ENCODE measurements around the gene GAGE10. TPM values are rescaled to one million over a fixed set of nuclear protein-coding genes. Genes with fewer than 3 reads are reported as not detected.

GAGE10 gene
- total and polyA plus RNA-seq, 2 experiments from 2014 or later, result not detected

DNA sequence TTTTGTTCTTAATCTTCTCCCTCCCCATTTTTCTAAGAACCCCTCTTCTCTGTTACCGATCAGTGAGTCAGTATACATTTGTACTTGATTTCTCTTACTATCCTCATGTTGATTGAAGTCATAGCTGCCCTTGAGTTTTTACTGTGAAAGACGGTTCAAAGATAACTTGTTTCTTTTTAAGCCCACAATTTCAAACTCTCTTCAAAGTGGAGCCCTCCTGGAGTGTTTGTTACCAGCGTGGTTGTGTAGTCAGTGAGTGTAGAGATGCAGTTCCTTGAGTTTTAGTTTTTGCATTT lies 26.0 kb upstream of the GAGE10 start:
- no peak for TF ChIP-seq ZNF462 (CRISPR knock-in tag; IDR thresholded peaks at IDR 0.05)
- TF ChIP-seq EZH2 (IDR thresholded peaks at IDR 0.05; ENCODE audit: low read depth, unreplicated experiment), result no peak
- no peak for TF ChIP-seq NANOG (IDR thresholded peaks at IDR 0.05; ENCODE audit: borderline replicate concordance)
- no peak for ATAC-seq

DNA sequence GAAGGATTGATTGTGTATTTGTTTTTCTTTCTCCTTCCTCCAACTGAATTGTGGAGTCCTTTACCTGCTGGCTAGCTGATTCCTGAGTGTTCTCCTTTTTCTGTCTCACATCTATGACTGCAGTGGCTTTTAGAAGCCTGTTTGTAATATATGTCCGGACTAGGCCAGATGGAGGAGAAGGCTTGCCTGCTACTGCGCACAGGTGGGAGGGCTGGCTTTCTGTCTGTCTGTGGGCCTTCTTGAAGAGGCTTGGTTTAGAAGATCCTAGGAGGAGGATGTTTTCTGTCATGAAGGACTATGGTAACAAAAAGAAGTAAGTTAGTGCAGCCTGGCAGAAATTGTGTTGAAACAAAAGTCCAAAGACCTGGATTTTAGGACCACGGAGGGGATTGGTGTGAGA lies 25.4 kb upstream of the GAGE10 start:
- H3K27me3 ChIP-seq (ENCODE audit: insufficient read depth), result no peaks in the 10 kb centered on the region
- DNase-seq (ENCODE audit: low spot score) (no peak), ATAC-seq (no peak)
- Mint-ChIP-seq H3K27ac (no peak overlapping the region), H3K9me3 (no peaks in the 10 kb centered on the region), H3K36me3 (ENCODE audit: low read depth) (peaks cover 10% of the 10 kb centered on the region), H3K4me3 (no peak overlapping the region), H3K4me1 (peaks cover 30% of the 10 kb centered on the region), H3K27me3 (ENCODE audit: insufficient read depth, low read depth, poor library complexity) (peaks cover 9% of the 10 kb centered on the region)
- H3F3A ChIP-seq (replicated peaks; ENCODE audit: low read depth), result no peaks in the 10 kb centered on the region
- no peak overlapping the region for H2AFZ ChIP-seq
- no peaks in the 10 kb centered on the region for H3K4me1 ChIP-seq (ENCODE audit: insufficient read depth)
- no peaks in the 10 kb centered on the region; the same call in 1 of the 2 replicates for H4K20me1 ChIP-seq (replicated peaks; ENCODE audit: insufficient read depth)
- H3K79me2 ChIP-seq (replicated peaks; ENCODE audit: insufficient read depth), result peaks cover 3% of the 10 kb centered on the region; the same call in 1 of the 2 replicates
- H3K9me2 ChIP-seq (ENCODE audit: insufficient read depth), result no peaks in the 10 kb centered on the region
- H3K27ac ChIP-seq (ENCODE audit: low read depth), result no peak overlapping the region
- H3K4me2 ChIP-seq, result no peak overlapping the region
- no peak overlapping the region for H3K4me3 ChIP-seq
- no peaks in the 10 kb centered on the region for H3K36me3 ChIP-seq (ENCODE audit: insufficient read depth)
- TF ChIP-seq STAT1 (IDR thresholded peaks at IDR 0.05; ENCODE audit: unreplicated experiment) (no peak), REST (IDR thresholded peaks at IDR 0.05; ENCODE audit: unreplicated experiment) (no peak), JUNB (IDR thresholded peaks at IDR 0.05; ENCODE audit: unreplicated experiment) (no peak), ETS1 (IDR thresholded peaks at IDR 0.05) (no peak)

More for the DNA sequence above, 26.0 kb upstream of the GAGE10 start:
- H3K4me2 ChIP-seq, result no peak overlapping the region
- peaks cover 9% of the 10 kb centered on the region for H3K79me2 ChIP-seq (replicated peaks; ENCODE audit: insufficient read depth)
- H3K27ac ChIP-seq (ENCODE audit: low read depth), result no peak overlapping the region
- H3F3A ChIP-seq (replicated peaks; ENCODE audit: low read depth), result no peaks in the 10 kb centered on the region
- no peaks in the 10 kb centered on the region for H3K27me3 ChIP-seq (ENCODE audit: insufficient read depth)
- H3K9me2 ChIP-seq (ENCODE audit: insufficient read depth), result no peaks in the 10 kb centered on the region
- H3K4me3 ChIP-seq, result no peak overlapping the region
- Mint-ChIP-seq H3K4me3 (no peak overlapping the region), H3K27me3 (ENCODE audit: insufficient read depth, low read depth, poor library complexity) (peaks cover 9% of the 10 kb centered on the region), H3K4me1 (peaks cover 29% of the 10 kb centered on the region), H3K36me3 (ENCODE audit: low read depth) (peaks cover 11% of the 10 kb centered on the region; the same call in 2 of the 3 replicates), H3K9me3 (no peaks in the 10 kb centered on the region), H3K27ac (no peak overlapping the region; the same call in 1 of the 2 replicates)
- H4K20me1 ChIP-seq (replicated peaks; ENCODE audit: insufficient read depth), result no peaks in the 10 kb centered on the region; the same call in 1 of the 2 replicates
- no peak for DNase-seq (ENCODE audit: low spot score)
- H2AFZ ChIP-seq, result no peak overlapping the region
- no peaks in the 10 kb centered on the region for H3K4me1 ChIP-seq (ENCODE audit: insufficient read depth)
- H3K36me3 ChIP-seq (ENCODE audit: insufficient read depth), result no peaks in the 10 kb centered on the region

Measured in GM23338 (cell line).